NK-92 treated with Interleukin-12 subunit alpha and Interleukin-12 subunit beta, amount 100 ng/mL, for 24 hours (cell line): ENCODE measurements around the gene RSPH9.
"Not testable (repeated sequence)": the region's sequence is repeated elsewhere in the genome, so short reads cannot be mapped to it uniquely, and the experiment has no call there.

Experiments
- DNase-seq: peaks from one replicate; lab custom pipeline; 2025; lab: John Stamatoyannopoulos, UW

The RSPH9 gene

GRCh38 chr6:43687079-43687436 is 42.2 kb downstream of the RSPH9 start:
- no peak for DNase-seq

GRCh38 chr6:43687437-43688347 is 42.9 kb downstream of the RSPH9 start, which contains the start of gene MRPS18A:
TSS of gene MRPS18A (minus strand) at chr6:43687791. CDS start at chr6:43687779, 12 bp downstream.
- peak; percentile 70 for DNase-seq

- no peak for DNase-seq
Observed at GRCh38 chr6:43689421-43689820, 44.6 kb downstream of the RSPH9 start.

- DNase-seq = no peak
Observed at GRCh38 chr6:43695215-43695966, 50.6 kb downstream of the RSPH9 start.

GRCh38 chr6:43695967-43696291 is 51.1 kb downstream of the RSPH9 start:
- no peak for DNase-seq

GRCh38 chr6:43697421-43697820 is 52.6 kb downstream of the RSPH9 start:
- DNase-seq = no peak

GRCh38 chr6:43698584-43699349 is 53.9 kb downstream of the RSPH9 start:
- DNase-seq = no peak

GRCh38 chr6:43699564-43700186 is 54.8 kb downstream of the RSPH9 start:
- no peak for DNase-seq

- not testable (repeated sequence) for DNase-seq
Observed at GRCh38 chr6:43700939-43701560, 56.2 kb downstream of the RSPH9 start.

GRCh38 chr6:43702171-43702533 is 57.3 kb downstream of the RSPH9 start:
- DNase-seq = no peak

- no peak for DNase-seq
Observed at GRCh38 chr6:43702534-43703440, 58.0 kb downstream of the RSPH9 start.

- no peak for DNase-seq
Observed at GRCh38 chr6:43703512-43704429, 58.9 kb downstream of the RSPH9 start.

GRCh38 chr6:43705996-43706395 is 61.2 kb downstream of the RSPH9 start:
- no peak for DNase-seq

- DNase-seq = no peak
Observed at GRCh38 chr6:43706788-43707187, 62.0 kb downstream of the RSPH9 start.

GRCh38 chr6:43707269-43707668 is 62.4 kb downstream of the RSPH9 start:
- DNase-seq = no peak

GRCh38 chr6:43707767-43708166 is 62.9 kb downstream of the RSPH9 start:
- no peak for DNase-seq

GRCh38 chr6:43708860-43709653 is 64.2 kb downstream of the RSPH9 start:
- no peak for DNase-seq

- no peak for DNase-seq
Observed at GRCh38 chr6:43709654-43710303, 64.9 kb downstream of the RSPH9 start.
